Coronary artery (tissue), 2 donors: ENCODE results near the gene ZSCAN20.

Source experiments
- DNase-seq: peaks from one replicate; pipeline ENCODE4 v3.0.0-alpha.2; 2017; ENCODE audit warnings: low spot score
- H3K27ac ChIP-seq, 2 donors: fragments of 200-600 bp; sonication (generic); one replicate each; pipeline ENCODE4 v1.5.1; 2016 to 2019
- H3K4me3 ChIP-seq: fragments of 200-600 bp; sonication (generic); 2 replicates; pipeline ENCODE4 v1.5.1; 2016; ENCODE audit warnings: mild to moderate bottlenecking, moderate library complexity
- TF ChIP-seq, protein P1 (sequence below): fragments of 200-600 bp; sonication (generic); IDR thresholded peaks from one replicate; pipeline ENCODE4 v1.5.1; 2019; ENCODE audit warnings: antibody characterized with exemption

ZSCAN20 gene

DNA sequence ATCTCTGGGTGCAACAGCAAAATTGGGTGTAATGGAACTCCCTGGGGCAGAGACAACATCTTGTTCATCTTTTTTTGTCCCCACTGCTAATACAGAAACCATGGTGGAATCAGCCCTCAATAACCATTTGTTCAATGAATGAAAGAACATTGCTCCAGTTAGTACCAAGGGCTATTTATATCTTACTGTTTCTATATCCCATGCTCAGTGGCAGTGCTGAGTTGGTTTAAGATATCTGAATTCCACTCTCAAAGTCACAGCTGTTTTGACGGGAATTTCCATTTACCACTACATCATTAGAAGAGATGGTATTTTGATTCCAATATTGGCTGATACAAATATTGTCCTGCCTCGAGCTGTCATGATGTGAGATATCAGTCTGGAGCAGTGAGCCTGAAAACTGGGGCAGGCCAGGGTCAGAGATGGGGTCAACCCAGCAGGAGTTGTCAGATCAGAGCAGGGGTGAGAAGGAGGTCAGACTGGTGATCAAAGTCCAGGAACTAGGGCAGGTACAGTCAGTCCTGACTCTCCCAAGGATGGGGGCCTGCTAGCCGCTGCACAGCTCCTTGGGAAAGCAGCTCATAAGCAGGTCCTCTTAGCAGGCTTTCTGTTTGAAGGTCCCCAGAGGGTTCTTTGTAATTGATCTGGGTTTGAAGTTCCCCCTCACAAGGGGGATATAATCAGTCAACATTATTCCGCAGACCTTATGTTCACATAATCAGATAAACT is 35.7 kb upstream of the ZSCAN20 start:
- H3K4me3 ChIP-seq = no peak overlapping the region
- no peak overlapping the region for H3K27ac ChIP-seq
- no peak for DNase-seq
- TF ChIP-seq, protein P1, sequence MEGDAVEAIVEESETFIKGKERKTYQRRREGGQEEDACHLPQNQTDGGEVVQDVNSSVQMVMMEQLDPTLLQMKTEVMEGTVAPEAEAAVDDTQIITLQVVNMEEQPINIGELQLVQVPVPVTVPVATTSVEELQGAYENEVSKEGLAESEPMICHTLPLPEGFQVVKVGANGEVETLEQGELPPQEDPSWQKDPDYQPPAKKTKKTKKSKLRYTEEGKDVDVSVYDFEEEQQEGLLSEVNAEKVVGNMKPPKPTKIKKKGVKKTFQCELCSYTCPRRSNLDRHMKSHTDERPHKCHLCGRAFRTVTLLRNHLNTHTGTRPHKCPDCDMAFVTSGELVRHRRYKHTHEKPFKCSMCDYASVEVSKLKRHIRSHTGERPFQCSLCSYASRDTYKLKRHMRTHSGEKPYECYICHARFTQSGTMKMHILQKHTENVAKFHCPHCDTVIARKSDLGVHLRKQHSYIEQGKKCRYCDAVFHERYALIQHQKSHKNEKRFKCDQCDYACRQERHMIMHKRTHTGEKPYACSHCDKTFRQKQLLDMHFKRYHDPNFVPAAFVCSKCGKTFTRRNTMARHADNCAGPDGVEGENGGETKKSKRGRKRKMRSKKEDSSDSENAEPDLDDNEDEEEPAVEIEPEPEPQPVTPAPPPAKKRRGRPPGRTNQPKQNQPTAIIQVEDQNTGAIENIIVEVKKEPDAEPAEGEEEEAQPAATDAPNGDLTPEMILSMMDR = no peak

DNA sequence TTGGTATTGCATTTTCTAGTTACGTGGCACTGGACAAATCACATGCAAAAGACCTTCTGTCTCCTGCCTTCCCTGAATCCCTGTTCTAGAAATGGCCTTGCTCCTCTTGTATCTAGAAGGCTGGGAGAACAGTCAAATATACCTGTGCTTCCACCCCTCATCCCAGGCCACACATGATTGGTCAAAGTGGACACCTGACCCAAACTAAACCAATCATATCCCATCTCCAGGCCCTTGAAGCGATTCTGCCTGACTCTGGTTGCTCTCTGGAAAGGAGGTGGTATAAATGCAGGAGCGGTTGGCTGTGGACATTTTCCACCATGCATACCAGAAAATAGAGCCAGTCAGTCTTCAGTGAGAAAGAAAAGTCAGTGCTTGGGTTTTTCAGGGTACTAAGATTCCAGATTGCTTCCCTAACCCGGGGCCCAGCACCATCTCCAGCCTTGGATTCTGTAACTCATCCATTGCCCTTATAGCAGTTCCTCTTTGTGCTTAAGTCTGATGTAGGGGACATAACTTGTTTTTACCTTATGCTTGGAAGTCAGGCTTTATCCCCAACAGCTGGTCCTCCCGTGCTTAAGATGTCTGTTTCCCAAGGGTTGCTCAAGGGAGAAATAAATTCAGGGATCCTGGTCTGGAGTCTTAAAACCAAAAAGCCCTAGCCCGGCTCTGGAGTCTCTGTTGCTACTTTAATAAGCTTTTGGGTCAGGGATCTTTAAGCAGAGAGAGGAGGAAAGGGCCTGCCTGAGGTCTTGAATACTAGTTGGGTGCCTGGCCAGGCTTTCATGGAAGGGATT is 33.9 kb upstream of the ZSCAN20 start:
- TF ChIP-seq, protein P1 = no peak

DNA sequence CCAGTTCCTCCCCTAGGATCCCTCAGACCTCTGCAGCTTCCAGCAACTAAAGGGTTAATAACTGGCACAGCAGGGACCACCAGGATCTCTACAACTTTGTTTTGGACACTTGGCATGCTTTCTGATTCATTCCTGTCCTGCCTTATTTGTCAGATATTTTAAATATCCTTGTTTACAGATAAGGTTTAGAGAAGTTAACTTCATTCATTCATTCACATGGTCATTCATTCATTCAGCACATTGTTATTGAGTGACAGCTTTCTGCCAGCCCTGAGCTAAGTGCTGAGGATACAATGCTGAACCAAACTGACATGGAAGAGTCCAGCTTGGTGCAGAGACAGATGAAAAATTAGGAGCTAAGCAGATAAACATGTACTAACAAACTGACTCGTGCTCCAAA is 32.8 kb upstream of the ZSCAN20 start:
- TF ChIP-seq, protein P1 = no peak
- no peak for DNase-seq
- Histone ChIP-seq H3K27ac (no peak overlapping the region), H3K4me3 (no peak overlapping the region)

More for the DNA sequence above, 33.9 kb upstream of the ZSCAN20 start:
- DNase-seq = no peak
- no peak overlapping the region for H3K27ac ChIP-seq
- no peak overlapping the region for H3K4me3 ChIP-seq

DNA sequence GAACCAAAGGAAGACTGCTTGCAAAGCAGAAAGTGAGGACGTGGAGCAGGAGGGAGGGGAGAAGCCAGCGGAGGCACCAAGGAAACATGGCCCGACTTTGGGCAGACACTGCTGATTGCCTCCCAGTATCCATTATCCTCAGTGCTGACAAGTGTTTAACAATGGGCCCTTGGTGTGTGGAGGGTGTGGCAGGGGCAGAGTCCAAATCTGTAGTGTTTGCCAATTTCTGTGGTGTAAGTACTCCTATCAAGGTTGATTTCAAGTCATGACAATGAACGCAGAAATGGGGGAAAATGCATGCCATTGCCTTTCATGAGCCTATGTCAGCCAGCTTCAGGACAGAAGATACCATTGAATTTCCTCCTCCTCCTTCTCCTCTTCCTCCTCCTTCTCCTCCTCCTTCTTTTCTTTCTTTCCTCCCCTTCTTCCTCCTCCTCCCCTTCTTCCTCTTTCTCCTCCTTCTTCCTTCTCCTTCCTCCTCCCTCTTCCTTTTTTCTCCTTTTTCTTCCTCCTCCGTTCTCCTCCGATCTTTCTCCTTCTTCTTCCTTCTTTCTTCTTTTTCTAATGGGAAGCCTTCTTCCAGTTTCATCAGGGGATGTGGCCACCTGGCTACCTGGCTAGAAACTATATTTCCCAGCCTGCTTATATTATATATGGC is 31.2 kb upstream of the ZSCAN20 start:
- TF ChIP-seq, protein P1 = no peak

DNA sequence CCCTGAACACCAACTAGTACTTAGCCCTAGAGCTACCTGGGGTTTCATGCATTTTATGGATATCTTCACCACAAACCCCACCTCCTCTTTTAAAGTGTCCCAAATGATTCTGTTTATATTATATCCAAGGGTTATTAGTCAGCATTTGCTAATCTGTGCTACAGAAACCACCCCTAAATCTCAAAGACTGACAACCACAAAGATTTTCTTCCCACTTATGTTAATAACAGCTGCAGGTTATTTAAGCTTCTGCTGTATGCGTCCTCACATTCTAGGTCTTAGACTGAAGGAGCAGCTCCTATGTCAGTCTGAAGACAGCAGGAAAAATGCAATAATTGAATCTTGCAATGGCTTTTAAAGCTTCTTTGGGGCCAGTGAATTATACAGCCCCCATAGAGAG is 30.3 kb upstream of the ZSCAN20 start:
- TF ChIP-seq, protein P1 = no peak
- DNase-seq = no peak
- no peak overlapping the region for H3K4me3 ChIP-seq
- no peak overlapping the region for H3K27ac ChIP-seq

More for the DNA sequence above, 31.2 kb upstream of the ZSCAN20 start:
- no peak overlapping the region for H3K27ac ChIP-seq
- DNase-seq = no peak
- H3K4me3 ChIP-seq = no peak overlapping the region

DNA sequence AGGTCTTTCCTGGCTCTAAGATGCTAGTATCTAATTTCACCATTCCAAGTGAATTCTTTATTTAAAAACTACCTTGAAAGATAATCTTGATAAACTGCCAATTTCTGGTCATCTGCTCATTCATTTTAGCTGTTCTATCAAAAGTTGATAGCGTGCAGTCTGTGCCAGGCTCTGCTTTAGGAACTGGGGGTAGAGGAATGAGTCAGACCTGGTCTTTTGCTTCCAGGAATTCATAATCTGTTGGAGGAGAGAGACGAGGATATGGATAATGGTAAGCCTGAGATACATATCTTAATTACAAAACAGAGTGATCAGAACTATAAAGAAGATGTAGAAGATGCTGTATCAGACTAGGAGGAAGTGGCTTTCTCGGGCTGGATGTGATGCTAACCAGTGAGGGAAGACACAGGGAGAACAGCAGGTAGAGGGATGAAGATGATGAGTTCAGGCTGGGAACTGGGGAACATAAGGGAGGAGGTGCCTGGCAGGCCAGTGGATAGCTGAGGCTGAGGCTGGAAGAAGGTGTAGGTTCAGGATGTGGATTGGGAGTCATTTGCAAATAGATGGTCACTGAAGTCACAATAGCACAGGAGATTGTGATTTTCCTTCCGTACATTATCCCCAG is 29.3 kb upstream of the ZSCAN20 start:
- H3K4me3 ChIP-seq = no peak overlapping the region
- no peak for DNase-seq
- TF ChIP-seq, protein P1 = no peak
- H3K27ac ChIP-seq = no peak overlapping the region
